Keratinocyte (primary cell): ENCODE results near the gene HPN. TPM values are rescaled to one million over a fixed set of nuclear protein-coding genes. Genes with fewer than 3 reads are reported as not detected.
"Not testable (repeated sequence)": the region's sequence is repeated elsewhere in the genome, so short reads cannot be mapped to it uniquely, and the experiment has no call there.

Source experiments
- DNase-seq: peaks from one replicate; pipeline ENCODE4 v3.0.0-alpha.2; 2011; ENCODE audit warnings: low read depth, missing footprints, low spot score
- FAIRE-seq: peaks from 2 replicates; lab custom pipeline; 2011; peaks lifted over from hg19 to GRCh38; lab: Jason Lieb, UNC
- H2AFZ ChIP-seq: 2 replicates; pipeline ENCODE4 v1.6.0; 2012; ENCODE audit warnings: low read length, control low read depth, inconsistent platforms; ENCODE audit not compliant: control insufficient read depth
- H3K27ac ChIP-seq: 2 replicates; pipeline ENCODE4 v1.5.1; 2011; ENCODE audit warnings: low read length; ENCODE audit not compliant: control insufficient read depth, insufficient read depth
- H3K27me3 ChIP-seq: 3 replicates; pipeline ENCODE4 v1.6.0; 2011; ENCODE audit warnings: low read length; ENCODE audit not compliant: control insufficient read depth, insufficient read depth; ENCODE audit errors: extremely low read depth
- H3K36me3 ChIP-seq, 2 experiments: 2 replicates in 1 of 2; 3 replicates in 1 of 2; pipeline ENCODE4 v1.5.1; 2011; ENCODE audit warnings: low read length in 2 of 2, mild to moderate bottlenecking in 1 of 2; ENCODE audit not compliant: control insufficient read depth in 2 of 2, insufficient read depth in 2 of 2; ENCODE audit errors: extremely low read depth in 1 of 2
- H3K4me1 ChIP-seq: 3 replicates; pipeline ENCODE4 v1.5.1; 2011; ENCODE audit warnings: low read length; ENCODE audit not compliant: control insufficient read depth, insufficient read depth; ENCODE audit errors: extremely low read depth
- H3K4me2 ChIP-seq: 3 replicates; pipeline ENCODE4 v1.6.0; 2011; ENCODE audit warnings: low read depth, low read length; ENCODE audit not compliant: control insufficient read depth, insufficient read depth; ENCODE audit errors: extremely low read depth
- H3K4me3 ChIP-seq, 3 experiments: fragments of 200-600 bp in 1 of 3; sonication (generic) in 1 of 3; 2 replicates in 2 of 3; 3 replicates in 1 of 3; pipeline ENCODE4 v1.5.1; 2011 to 2016; ENCODE audit warnings: low read length in 3 of 3, mild to moderate bottlenecking in 3 of 3, control low read depth in 2 of 3, inconsistent platforms in 1 of 3, low read depth in 1 of 3, mixed read lengths in 1 of 3, mixed run types in 1 of 3, moderate library complexity in 1 of 3; ENCODE audit not compliant: control insufficient read depth in 2 of 3, insufficient read depth in 2 of 3; ENCODE audit errors: extremely low read depth in 1 of 3
- H3K79me2 ChIP-seq: 2 replicates; pipeline ENCODE4 v1.6.0; 2012; ENCODE audit warnings: low read length; ENCODE audit not compliant: control insufficient read depth, insufficient read depth
- H3K9ac ChIP-seq: 3 replicates; pipeline ENCODE4 v1.6.0; 2011; ENCODE audit warnings: low read length; ENCODE audit not compliant: control insufficient read depth, insufficient read depth; ENCODE audit errors: extremely low read depth
- H3K9me1 ChIP-seq: 3 replicates; pipeline ENCODE4 v1.6.0; 2011; ENCODE audit warnings: low read length; ENCODE audit not compliant: control insufficient read depth, insufficient read depth; ENCODE audit errors: extremely low read depth
- H3K9me3 ChIP-seq: 2 replicates; pipeline ENCODE4 v1.5.1; 2012; ENCODE audit warnings: low read depth, low read length; ENCODE audit not compliant: control insufficient read depth
- H4K20me1 ChIP-seq: 3 replicates; pipeline ENCODE4 v1.6.0; 2011; ENCODE audit warnings: low read length; ENCODE audit not compliant: control insufficient read depth, insufficient read depth; ENCODE audit errors: extremely low read depth
- CTCF ChIP-seq, 3 experiments: IDR thresholded peaks in 1 of 3; conservative IDR thresholded peaks in 1 of 3; optimal IDR thresholded peaks in 1 of 3; 2 replicates in 2 of 3; 3 replicates in 1 of 3; pipeline versions ENCODE3 to v1.5.1; 2011; ENCODE audit warnings: low read length in 3 of 3, mild to moderate bottlenecking in 3 of 3, moderate library complexity in 2 of 3, control low read depth in 1 of 3, inconsistent platforms in 1 of 3; ENCODE audit not compliant: insufficient read depth in 2 of 3; ENCODE audit errors: extremely low read depth in 1 of 3
- EZH2 ChIP-seq: IDR thresholded peaks from one replicate; pipeline ENCODE4 v1.6.1; 2012; ENCODE audit warnings: inconsistent platforms, mild to moderate bottlenecking, low read length, moderate library complexity
- dilution Hi-C: fragments of 300-500 bp; cut with MboI; formaldehyde crosslinking; loops from one replicate; pipeline ENCODE4 v1.7.0; 2020; ENCODE audit warnings: low sequenced_read_pairs; ENCODE audit not compliant: extremely low pct_ligation_motif_present
- polyA plus RNA-seq, 5 experiments: library from polyadenylated mRNA; depleted of rRNA in 3 of 5; stranded (reverse) in 3 of 5; stranded (forward) in 1 of 5; unstranded in 1 of 5; fragments of >200 nt; gene quantifications; 1 replicate in 1 of 5; 2 replicates in 3 of 5; 3 replicates in 1 of 5; pipeline versions ENCODE4 v1.2.1 to v1.2.3, GENCODE V29; 2011 to 2012; ENCODE audit warnings: missing spikeins in 2 of 5, low read depth in 1 of 5, low replicate concordance in 1 of 5

HPN gene
- polyA plus RNA-seq, 1 donor (not counting 4 experiments of a cell fraction or from before 2014, with no cell fraction given): not detected

- Histone ChIP-seq H3K27ac (no peak overlapping the region), H3K4me1 (peaks cover 28% of the 10 kb centered on the region), H3K9ac (no peak overlapping the region), H3K4me2 (no peak overlapping the region), H4K20me1 (no peaks in the 10 kb centered on the region), H3K36me3 (no peaks in the 10 kb centered on the region), H3K27me3 (no peaks in the 10 kb centered on the region), H3K9me1 (no peaks in the 10 kb centered on the region), H3K9me3 (no peaks in the 10 kb centered on the region), H2AFZ (no peak overlapping the region), H3K4me3 (no peak overlapping the region), H3K79me2 (no peaks in the 10 kb centered on the region)
- TF ChIP-seq CTCF (optimal IDR thresholded peaks at IDR 0.05 in 1 of 3, IDR thresholded peaks at IDR 0.05 in 1 of 3, conservative IDR thresholded peaks at IDR 0.05 in 1 of 3; ENCODE audit: extremely low read depth in 1 of 3, insufficient read depth in 2 of 3, low read length in 3 of 3) (no peak), EZH2 (no peak)
- dilution Hi-C loops: no loop called here
- FAIRE-seq: no peak
- no peak for DNase-seq
Observed at GRCh38 chr19:35099897-35100275, 58.4 kb downstream of the HPN start.

- FAIRE-seq (no peak), DNase-seq (no peak)
- Histone ChIP-seq H3K79me2 (no peaks in the 10 kb centered on the region), H2AFZ (no peak overlapping the region), H3K9me1 (no peaks in the 10 kb centered on the region), H3K27me3 (no peaks in the 10 kb centered on the region), H3K9me3 (no peaks in the 10 kb centered on the region), H3K36me3 (no peaks in the 10 kb centered on the region), H3K27ac (no peak overlapping the region), H3K4me2 (no peak overlapping the region), H3K4me3 (no peak overlapping the region), H4K20me1 (no peaks in the 10 kb centered on the region), H3K4me1 (peaks cover 24% of the 10 kb centered on the region), H3K9ac (no peak overlapping the region)
- dilution Hi-C loops: no loop called here
- TF ChIP-seq CTCF (optimal IDR thresholded peaks at IDR 0.05 in 1 of 3, IDR thresholded peaks at IDR 0.05 in 1 of 3, conservative IDR thresholded peaks at IDR 0.05 in 1 of 3; ENCODE audit: extremely low read depth in 1 of 3, insufficient read depth in 2 of 3, low read length in 3 of 3) (no peak), EZH2 (no peak)
Observed at GRCh38 chr19:35100588-35101533, 59.3 kb downstream of the HPN start.

- FAIRE-seq, H3K4me2 ChIP-seq, dilution Hi-C loops, H3K79me2 ChIP-seq, H3K9ac ChIP-seq, H3K27me3 ChIP-seq, H2AFZ ChIP-seq, DNase-seq, H3K36me3 ChIP-seq, H3K9me1 ChIP-seq, H3K27ac ChIP-seq, H3K9me3 ChIP-seq, H4K20me1 ChIP-seq, H3K4me3 ChIP-seq: not testable (repeated sequence)
- H3K4me1 ChIP-seq: peaks cover 14% of the 10 kb centered on the region
Observed at GRCh38 chr19:35101949-35102348, 60.4 kb downstream of the HPN start.
